GM12878 (cell line): ENCODE results near the gene NKAIN2. TPM values are rescaled to one million over a fixed set of nuclear protein-coding genes. Genes with fewer than 3 reads are reported as not detected.

Experiments
- ATAC-seq: fragments of 200-7000 bp; cut with Tn5 transposase; 3 replicates; pipeline ENCODE4 v1.9.1; 2020; ENCODE audit warnings: mild to moderate bottlenecking, moderate library complexity
- BruUV-seq: library from RNA; stranded (reverse); fragments of 400-500 nt; replicated peaks from 2 replicates; lab custom pipeline; 2021; lab: Mats Ljungman, UMichigan
- CTCF ChIA-PET: fragments of 300-600 bp; sonication (Branson Sonifier 250); formaldehyde crosslinking; extraction: SDS; loops from one replicate; lab custom pipeline; 2021; ENCODE audit warnings: inconsistent platforms; lab: Yijun Ruan, JAX
- POLR2A ChIA-PET: fragments of 350-600 bp; formaldehyde crosslinking; extraction: SDS; loops from one replicate; lab custom pipeline; 2021; ENCODE audit warnings: inconsistent platforms; lab: Charles Lee
- RAD21 ChIA-PET: fragments of 300-600 bp; sonication (Branson Sonifier 250); formaldehyde crosslinking; loops from one replicate; lab custom pipeline; 2023; ENCODE audit warnings: antibody characterized with exemption; ENCODE audit not compliant: unreplicated experiment; lab: Charles Lee
- SMC1A ChIA-PET: fragments of 300-600 bp; sonication (Branson Sonifier 250); formaldehyde crosslinking; loops from one replicate; lab custom pipeline; 2023; ENCODE audit not compliant: unreplicated experiment, uncharacterized antibody; lab: Charles Lee
- DNase-seq: peaks from one replicate; pipeline ENCODE4 v3.0.0-alpha.2; 2011; ENCODE audit warnings: low read depth, low spot score
- FAIRE-seq: peaks from 3 replicates; lab custom pipeline; 2011; peaks lifted over from hg19 to GRCh38; lab: Jason Lieb, UNC
- H2AFZ ChIP-seq: 2 replicates; pipeline ENCODE4 v1.6.0; 2011; ENCODE audit warnings: low read depth, low read length, control low read depth; ENCODE audit not compliant: control insufficient read depth
- H3K27ac ChIP-seq: 2 replicates; pipeline ENCODE4 v1.5.1; 2011; ENCODE audit warnings: control low read depth; ENCODE audit not compliant: control insufficient read depth, insufficient read depth
- H3K27me3 ChIP-seq, 2 experiments: replicated peaks in 1 of 2; 2 replicates each; pipeline versions ENCODE4 v1.6.0 to v1.6.1; 2011; ENCODE audit warnings: low read length in 1 of 2; ENCODE audit not compliant: control insufficient read depth in 2 of 2, insufficient read depth in 2 of 2
- H3K36me3 ChIP-seq, 2 experiments: 2 replicates each; pipeline ENCODE4 v1.5.1; 2011; ENCODE audit warnings: low read length in 1 of 2; ENCODE audit not compliant: control insufficient read depth in 2 of 2, insufficient read depth in 2 of 2
- H3K4me1 ChIP-seq: 2 replicates; pipeline ENCODE4 v1.6.1; 2011; ENCODE audit warnings: mild to moderate bottlenecking, low read length, moderate library complexity, mixed read lengths; ENCODE audit not compliant: control insufficient read depth, insufficient read depth
- H3K4me2 ChIP-seq: 2 replicates; pipeline ENCODE4 v1.6.0; 2011; ENCODE audit warnings: control low read depth; ENCODE audit not compliant: control insufficient read depth, insufficient read depth
- H3K4me3 ChIP-seq: fragments of 200-600 bp; sonication (generic); 2 replicates; pipeline ENCODE4 v1.5.1; 2016
- H3K79me2 ChIP-seq: 2 replicates; pipeline ENCODE4 v1.6.0; 2011; ENCODE audit warnings: low read length; ENCODE audit not compliant: control insufficient read depth, insufficient read depth
- H3K9ac ChIP-seq: 2 replicates; pipeline ENCODE4 v1.8.0; 2011; ENCODE audit warnings: low read length, control low read depth, mixed read lengths; ENCODE audit not compliant: control insufficient read depth, insufficient read depth
- H3K9me3 ChIP-seq: replicated peaks from 3 replicates; pipeline ENCODE4 v1.5.1; 2011; ENCODE audit warnings: mild to moderate bottlenecking, low read length; ENCODE audit not compliant: control insufficient read depth, insufficient read depth
- H4K20me1 ChIP-seq: 2 replicates; pipeline ENCODE4 v1.6.0; 2011; ENCODE audit not compliant: control insufficient read depth, insufficient read depth
- BMI1 ChIP-seq: fragments of 450-650 bp; IDR thresholded peaks from 2 replicates; pipeline ENCODE4 v1.6.1; 2016; ENCODE audit warnings: mild to moderate bottlenecking, moderate library complexity, borderline replicate concordance
- CBX3 ChIP-seq: fragments of 200-600 bp; sonication (generic); IDR thresholded peaks from 2 replicates; pipeline ENCODE4 v1.6.1; 2016; ENCODE audit warnings: low read depth, borderline replicate concordance
- CHD4 ChIP-seq: fragments of 200-600 bp; sonication (generic); IDR thresholded peaks from 2 replicates; pipeline ENCODE4 v1.6.1; 2016; ENCODE audit warnings: mild to moderate bottlenecking
- HDGF ChIP-seq: fragments of 450-650 bp; IDR thresholded peaks from 2 replicates; pipeline ENCODE4 v1.6.1; 2016; ENCODE audit warnings: antibody characterized with exemption
- NRF1 ChIP-seq: conservative IDR thresholded peaks from 2 replicates; pipeline ENCODE4 v1.6.1; 2011; ENCODE audit warnings: mild to moderate bottlenecking, low read depth, low read length, improper control_type of control experiment
- PML ChIP-seq: IDR thresholded peaks from 2 replicates; pipeline ENCODE4 v1.6.1; 2012; ENCODE audit warnings: low read length, inconsistent platforms
- POLR2AphosphoS5 ChIP-seq: IDR thresholded peaks from 2 replicates; pipeline ENCODE4 v1.6.1; 2011; ENCODE audit warnings: mild to moderate bottlenecking, low read length, inconsistent platforms
- RUNX3 ChIP-seq: IDR thresholded peaks from 2 replicates; pipeline ENCODE4 v1.6.1; 2012; ENCODE audit warnings: low read length, inconsistent platforms
- TAF1 ChIP-seq: IDR thresholded peaks from 2 replicates; pipeline ENCODE4 v1.6.1; 2011; ENCODE audit warnings: mild to moderate bottlenecking, low read depth, low read length, borderline replicate concordance
- WGBS: methylation state at CpG from one replicate; pipeline ENCODE4 v1.1.6; 2016; ENCODE audit warnings: low lambda C conversion rate; ENCODE audit not compliant: insufficient replicate concordance, insufficient coverage; ENCODE audit errors: missing lambda C conversion rate; 5-methylcytosine and 5-hydroxymethylcytosine counted together
- in situ Hi-C: fragments of 300-500 bp; cut with MboI; formaldehyde crosslinking; loops from 9 replicates; pipeline ENCODE4 v1.14.3; 2018; ENCODE audit warnings: mixed read lengths
- intact Hi-C: fragments of 100-400 bp; cut with micrococcal nuclease; formaldehyde crosslinking; loops from one replicate; pipeline ENCODE4 v1.14.2; 2022; ENCODE audit not compliant: unreplicated experiment
- polyA plus RNA-seq, 11 experiments: library from polyadenylated mRNA; depleted of rRNA in 4 of 11; unstranded in 6 of 11; stranded (reverse) in 5 of 11; fragments of >200 nt; fragmentation: Nextera tagmentation in 4 of 11; fragmentation: Illumina TruSeq in 1 of 11; extraction: Ambion mirVana in 4 of 11; extraction: Trizol in 1 of 11; gene quantifications; 1 replicate in 1 of 11; 2 replicates in 10 of 11; pipeline versions ENCODE4 v1.2.1 to v1.2.3, GENCODE V29; 2011 to 2016; ENCODE audit warnings: inconsistent platforms in 2 of 11, missing spikeins in 2 of 11, low read depth in 1 of 11
- total RNA-seq, 4 experiments: library from RNA; depleted of rRNA in 3 of 4; stranded (reverse); fragments of >200 nt in 3 of 4; fragmentation: Illumina TruSeq in 1 of 4; extraction: Trizol in 1 of 4; gene quantifications; 2 replicates each; pipeline versions ENCODE4 v1.2.1 to v1.2.3, GENCODE V29; 2013 to 2021
- TF ChIP-seq, protein P1 (sequence below): fragments of 450-650 bp; IDR thresholded peaks from 2 replicates; pipeline ENCODE4 v1.6.1; 2017; ENCODE audit warnings: mild to moderate bottlenecking, low read depth, inconsistent platforms; ENCODE audit not compliant: poor library complexity, severe bottlenecking
- TF ChIP-seq, protein P2 (sequence below): IDR thresholded peaks from 2 replicates; pipeline ENCODE4 v1.6.1; 2012; ENCODE audit warnings: low read depth, low read length, improper control_type of control experiment
- TF ChIP-seq, protein P3 (sequence below): fragments of 150-350 bp; IDR thresholded peaks from 2 replicates; pipeline ENCODE4 v1.6.1; 2016; ENCODE audit warnings: low read depth, low read length

NKAIN2 gene
- total and polyA plus RNA-seq, 10 of the 15 experiments (the other 5 are each of a cell fraction or from before 2014, with no cell fraction given) = not detected

DNA sequence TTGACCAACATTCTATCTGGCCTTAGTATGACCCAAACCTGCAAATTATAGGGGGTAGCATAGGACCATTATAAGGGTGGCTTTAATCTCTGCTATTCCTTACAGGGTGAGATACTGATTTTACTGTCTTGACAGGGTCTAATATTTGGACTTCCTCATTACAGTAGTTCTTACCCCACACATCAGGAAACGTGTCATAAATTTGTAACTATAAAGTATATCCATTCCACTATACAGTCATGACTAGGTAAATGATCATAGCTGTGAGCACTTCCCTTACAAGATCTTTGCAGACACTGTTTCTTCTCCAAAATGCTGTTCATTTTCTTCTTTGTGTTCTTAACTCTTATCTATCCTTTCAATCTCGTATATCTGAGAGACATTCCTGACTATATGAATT is 639.9 kb downstream of the NKAIN2 start:
- no peak for ATAC-seq
- no peak for TF ChIP-seq POLR2AphosphoS5
- no TSS peak for BruUV-seq
- Histone ChIP-seq H3K9ac (no peak overlapping the region), H3K9me3 (no peaks in the 10 kb centered on the region), H3K27me3 (no peaks in the 10 kb centered on the region), H3K79me2 (no peaks in the 10 kb centered on the region), H3K4me3 (no peak overlapping the region), H2AFZ (no peak overlapping the region), H3K36me3 (no peaks in the 10 kb centered on the region), H3K4me2 (no peak overlapping the region), H4K20me1 (no peaks in the 10 kb centered on the region), H3K4me1 (no peaks in the 10 kb centered on the region), H3K27ac (no peak overlapping the region)
- FAIRE-seq = no peak
- ChIA-PET POLR2A (no interaction called here), SMC1A (interaction anchor here (1.0 kb wide), 1 partner anchor 9 kb away, joined by 3 read pairs; no protein-coding TSS in a partner anchor), CTCF (no interaction called here), RAD21 (no interaction called here)
- in situ Hi-C loops = no loop called here
- DNase-seq = no peak
- 0% methylated on average over 2 of the region's 2 CpGs for WGBS
- intact Hi-C loops = no loop called here

DNA sequence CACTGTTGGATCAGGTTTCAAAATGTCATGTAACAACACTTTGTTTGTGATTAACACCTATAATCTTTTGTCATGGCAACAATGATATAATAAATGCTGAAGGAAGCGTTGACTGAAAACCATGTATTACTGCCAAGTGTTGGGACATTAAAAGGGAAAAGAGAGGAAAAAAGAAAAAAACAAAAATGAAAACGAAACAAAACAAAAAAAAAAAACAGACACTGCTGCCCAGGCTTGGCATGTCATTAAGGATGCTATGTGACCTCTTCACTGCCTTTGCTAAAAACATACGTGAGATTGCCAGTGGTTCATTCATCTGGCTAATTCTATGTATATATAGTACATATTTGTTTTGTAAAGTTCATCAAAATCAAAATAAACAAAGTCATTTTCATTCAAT is 641.9 kb downstream of the NKAIN2 start:
- ChIA-PET SMC1A (no interaction called here), RAD21 (no interaction called here), CTCF (no interaction called here), POLR2A (no interaction called here)
- H3K79me2 ChIP-seq = no peaks in the 10 kb centered on the region
- H3K4me1 ChIP-seq = no peaks in the 10 kb centered on the region
- H3K9ac ChIP-seq = no peak overlapping the region
- intact Hi-C loops = no loop called here
- FAIRE-seq (no peak), ATAC-seq (no peak), DNase-seq (no peak)
- no peaks in the 10 kb centered on the region for H4K20me1 ChIP-seq
- H3K4me3 ChIP-seq = no peak overlapping the region
- no peaks in the 10 kb centered on the region for H3K9me3 ChIP-seq
- no peaks in the 10 kb centered on the region for H3K27me3 ChIP-seq
- no peak overlapping the region for H2AFZ ChIP-seq
- no peak overlapping the region for H3K27ac ChIP-seq
- H3K4me2 ChIP-seq = no peak overlapping the region
- H3K36me3 ChIP-seq = no peaks in the 10 kb centered on the region
- BruUV-seq = no TSS peak
- in situ Hi-C loops = no loop called here
- 0% methylated on average over 3 of the region's 3 CpGs for WGBS
- TF ChIP-seq PML = no peak
- TF ChIP-seq RUNX3 = no peak
- TF ChIP-seq HDGF = no peak
- TF ChIP-seq CBX3 = no peak
- TF ChIP-seq BMI1 = no peak
- TF ChIP-seq NRF1 = no peak
- TF ChIP-seq, protein P1, sequence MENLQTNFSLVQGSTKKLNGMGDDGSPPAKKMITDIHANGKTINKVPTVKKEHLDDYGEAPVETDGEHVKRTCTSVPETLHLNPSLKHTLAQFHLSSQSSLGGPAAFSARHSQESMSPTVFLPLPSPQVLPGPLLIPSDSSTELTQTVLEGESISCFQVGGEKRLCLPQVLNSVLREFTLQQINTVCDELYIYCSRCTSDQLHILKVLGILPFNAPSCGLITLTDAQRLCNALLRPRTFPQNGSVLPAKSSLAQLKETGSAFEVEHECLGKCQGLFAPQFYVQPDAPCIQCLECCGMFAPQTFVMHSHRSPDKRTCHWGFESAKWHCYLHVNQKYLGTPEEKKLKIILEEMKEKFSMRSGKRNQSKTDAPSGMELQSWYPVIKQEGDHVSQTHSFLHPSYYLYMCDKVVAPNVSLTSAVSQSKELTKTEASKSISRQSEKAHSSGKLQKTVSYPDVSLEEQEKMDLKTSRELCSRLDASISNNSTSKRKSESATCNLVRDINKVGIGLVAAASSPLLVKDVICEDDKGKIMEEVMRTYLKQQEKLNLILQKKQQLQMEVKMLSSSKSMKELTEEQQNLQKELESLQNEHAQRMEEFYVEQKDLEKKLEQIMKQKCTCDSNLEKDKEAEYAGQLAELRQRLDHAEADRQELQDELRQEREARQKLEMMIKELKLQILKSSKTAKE = no peak
- TF ChIP-seq, protein P2, sequence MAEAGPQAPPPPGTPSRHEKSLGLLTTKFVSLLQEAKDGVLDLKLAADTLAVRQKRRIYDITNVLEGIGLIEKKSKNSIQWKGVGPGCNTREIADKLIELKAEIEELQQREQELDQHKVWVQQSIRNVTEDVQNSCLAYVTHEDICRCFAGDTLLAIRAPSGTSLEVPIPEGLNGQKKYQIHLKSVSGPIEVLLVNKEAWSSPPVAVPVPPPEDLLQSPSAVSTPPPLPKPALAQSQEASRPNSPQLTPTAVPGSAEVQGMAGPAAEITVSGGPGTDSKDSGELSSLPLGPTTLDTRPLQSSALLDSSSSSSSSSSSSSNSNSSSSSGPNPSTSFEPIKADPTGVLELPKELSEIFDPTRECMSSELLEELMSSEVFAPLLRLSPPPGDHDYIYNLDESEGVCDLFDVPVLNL = no peak
- TF ChIP-seq CHD4 = no peak
- TF ChIP-seq TAF1 = no peak
- TF ChIP-seq, protein P3, sequence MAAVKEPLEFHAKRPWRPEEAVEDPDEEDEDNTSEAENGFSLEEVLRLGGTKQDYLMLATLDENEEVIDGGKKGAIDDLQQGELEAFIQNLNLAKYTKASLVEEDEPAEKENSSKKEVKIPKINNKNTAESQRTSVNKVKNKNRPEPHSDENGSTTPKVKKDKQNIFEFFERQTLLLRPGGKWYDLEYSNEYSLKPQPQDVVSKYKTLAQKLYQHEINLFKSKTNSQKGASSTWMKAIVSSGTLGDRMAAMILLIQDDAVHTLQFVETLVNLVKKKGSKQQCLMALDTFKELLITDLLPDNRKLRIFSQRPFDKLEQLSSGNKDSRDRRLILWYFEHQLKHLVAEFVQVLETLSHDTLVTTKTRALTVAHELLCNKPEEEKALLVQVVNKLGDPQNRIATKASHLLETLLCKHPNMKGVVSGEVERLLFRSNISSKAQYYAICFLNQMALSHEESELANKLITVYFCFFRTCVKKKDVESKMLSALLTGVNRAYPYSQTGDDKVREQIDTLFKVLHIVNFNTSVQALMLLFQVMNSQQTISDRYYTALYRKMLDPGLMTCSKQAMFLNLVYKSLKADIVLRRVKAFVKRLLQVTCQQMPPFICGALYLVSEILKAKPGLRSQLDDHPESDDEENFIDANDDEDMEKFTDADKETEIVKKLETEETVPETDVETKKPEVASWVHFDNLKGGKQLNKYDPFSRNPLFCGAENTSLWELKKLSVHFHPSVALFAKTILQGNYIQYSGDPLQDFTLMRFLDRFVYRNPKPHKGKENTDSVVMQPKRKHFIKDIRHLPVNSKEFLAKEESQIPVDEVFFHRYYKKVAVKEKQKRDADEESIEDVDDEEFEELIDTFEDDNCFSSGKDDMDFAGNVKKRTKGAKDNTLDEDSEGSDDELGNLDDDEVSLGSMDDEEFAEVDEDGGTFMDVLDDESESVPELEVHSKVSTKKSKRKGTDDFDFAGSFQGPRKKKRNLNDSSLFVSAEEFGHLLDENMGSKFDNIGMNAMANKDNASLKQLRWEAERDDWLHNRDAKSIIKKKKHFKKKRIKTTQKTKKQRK = no peak
